Smooth muscle cell (in vitro differentiated cells): ENCODE measurements around the gene DDX25. TPM values are rescaled to one million over a fixed set of nuclear protein-coding genes. Genes with fewer than 3 reads are reported as not detected.
A peak's percentile ranks its signal among the peaks of the same experiment; 100 is the strongest.
"Not testable (repeated sequence)": the region's sequence is repeated elsewhere in the genome, so short reads cannot be mapped to it uniquely, and the experiment has no call there.

Experiments used
- DNase-seq: peaks from one replicate; lab custom pipeline; 2025; ENCODE audit not compliant: unreplicated experiment; lab: John Stamatoyannopoulos, UW
- H2AFZ ChIP-seq: fragments of 200-600 bp; sonication (generic); 2 replicates; pipeline ENCODE4 v1.6.0; 2016; ENCODE audit warnings: antibody characterized with exemption, low read depth, mild to moderate bottlenecking
- H3F3A ChIP-seq: fragments of 200-600 bp; sonication (generic); 2 replicates; pipeline ENCODE4 v1.6.0; 2017; ENCODE audit warnings: antibody characterized with exemption, low read depth
- H3K27ac ChIP-seq: fragments of 200-600 bp; sonication (generic); 2 replicates; pipeline ENCODE4 v1.5.1; 2016; ENCODE audit warnings: low read depth, mild to moderate bottlenecking
- H3K27me3 ChIP-seq: fragments of 200-600 bp; sonication (generic); 2 replicates; pipeline ENCODE4 v1.6.1; 2016; ENCODE audit warnings: low read depth, mild to moderate bottlenecking
- H3K36me3 ChIP-seq: fragments of 200-600 bp; sonication (generic); 2 replicates; pipeline ENCODE4 v1.5.1; 2016; ENCODE audit warnings: low read depth
- H3K4me1 ChIP-seq: fragments of 200-600 bp; sonication (generic); 2 replicates; pipeline ENCODE4 v1.5.1; 2016; ENCODE audit warnings: low read depth
- H3K4me2 ChIP-seq: fragments of 200-600 bp; sonication (generic); 2 replicates; pipeline ENCODE4 v1.6.0; 2016; ENCODE audit warnings: mild to moderate bottlenecking
- H3K4me3 ChIP-seq: fragments of 200-600 bp; sonication (generic); 2 replicates; pipeline ENCODE4 v1.5.1; 2016; ENCODE audit warnings: mild to moderate bottlenecking
- H3K79me2 ChIP-seq: fragments of 200-600 bp; sonication (generic); 2 replicates; pipeline ENCODE4 v1.6.0; 2016; ENCODE audit warnings: low read depth, mild to moderate bottlenecking
- H3K9ac ChIP-seq: fragments of 200-600 bp; sonication (generic); 2 replicates; pipeline ENCODE4 v1.6.0; 2016; ENCODE audit warnings: low read depth
- H3K9me3 ChIP-seq: fragments of 200-600 bp; sonication (generic); replicated peaks from 2 replicates; pipeline ENCODE4 v1.5.1; 2016; ENCODE audit warnings: low read depth
- H4K20me1 ChIP-seq: fragments of 200-600 bp; sonication (generic); 2 replicates; pipeline ENCODE4 v1.6.0; 2016; ENCODE audit warnings: low read depth
- CTCF ChIP-seq: fragments of 200-600 bp; sonication (generic); IDR thresholded peaks from 2 replicates; pipeline ENCODE4 v1.5.1; 2017; ENCODE audit warnings: borderline replicate concordance, mild to moderate bottlenecking, antibody characterized with exemption; ENCODE audit not compliant: insufficient read depth, poor library complexity, severe bottlenecking
- WGBS: methylation state at CpG from one replicate; pipeline ENCODE4 v1.1.7; 2016; ENCODE audit warnings: low lambda C conversion rate; 5-methylcytosine and 5-hydroxymethylcytosine counted together
- polyA plus RNA-seq: library from polyadenylated mRNA; unstranded; fragments of >200 nt; fragmentation: Nextera tagmentation; extraction: Ambion mirVana; gene quantifications from 2 replicates; pipeline ENCODE4 v1.2.1, GENCODE V29; 2016
- total RNA-seq: library from RNA; depleted of rRNA; stranded (reverse); fragments of >200 nt; gene quantifications from 2 replicates; pipeline ENCODE4 v1.2.3, GENCODE V29; 2014

DDX25 gene
- total and polyA plus RNA-seq, 2 experiments from 2014 or later = 0.09 TPM; not detected in 1

- H3K4me2 ChIP-seq = peak within 1 kb of the TSS; percentile 96
- peaks cover 13% of the 10 kb centered on the region for H3K4me1 ChIP-seq
- peak within 1 kb of the TSS; percentile 95 for H2AFZ ChIP-seq
- 5% methylated on average over 31 of the region's 31 CpGs for WGBS
- no peak for TF ChIP-seq CTCF
- peaks cover 9% of the 10 kb centered on the region for H3F3A ChIP-seq
- peak; percentile 53 for DNase-seq
- no peaks in the 10 kb centered on the region for H3K36me3 ChIP-seq
- H3K79me2 ChIP-seq = peaks cover 26% of the 10 kb centered on the region
- H3K9ac ChIP-seq = peak within 1 kb of the TSS; percentile 74
- H4K20me1 ChIP-seq = no peaks in the 10 kb centered on the region
- no peaks in the 10 kb centered on the region for H3K9me3 ChIP-seq
- peak within 1 kb of the TSS; percentile 69 for H3K4me3 ChIP-seq
- peak within 1 kb of the TSS; percentile 26 for H3K27ac ChIP-seq
- H3K27me3 ChIP-seq = peaks cover 30% of the 10 kb centered on the region
Observed at GRCh38 chr11:125902927-125903710, 1.2 kb upstream of the DDX25 start, which contains the start of gene PUS3. PUS3 (minus strand) TSS chr11:125903206; CDS start chr11:125896284, 6,922 bp downstream.

- 64% methylated on average over 11 of the region's 11 CpGs for WGBS
- H3K36me3 ChIP-seq = no peaks in the 10 kb centered on the region
- peak overlapping the region; percentile 96 for H3K4me2 ChIP-seq
- no peaks in the 10 kb centered on the region for H4K20me1 ChIP-seq
- H3F3A ChIP-seq = peaks cover 9% of the 10 kb centered on the region
- no peak for TF ChIP-seq CTCF
- H3K9ac ChIP-seq = no peak overlapping the region
- no peaks in the 10 kb centered on the region for H3K9me3 ChIP-seq
- no peak overlapping the region for H2AFZ ChIP-seq
- H3K79me2 ChIP-seq = peaks cover 19% of the 10 kb centered on the region
- no peak overlapping the region for H3K27ac ChIP-seq
- peaks cover 13% of the 10 kb centered on the region for H3K4me1 ChIP-seq
- H3K27me3 ChIP-seq = peaks cover 42% of the 10 kb centered on the region
- H3K4me3 ChIP-seq = peak overlapping the region; percentile 69
- no peak for DNase-seq
Observed at GRCh38 chr11:125904678-125905077, 370 bp downstream of the DDX25 start.

GRCh38 chr11:125910226-125910849 is 6.0 kb downstream of the DDX25 start:
- no peak for TF ChIP-seq CTCF
- no peak overlapping the region for H2AFZ ChIP-seq
- no peaks in the 10 kb centered on the region for H3K9me3 ChIP-seq
- no peak overlapping the region for H3K27ac ChIP-seq
- no peaks in the 10 kb centered on the region for H3K4me1 ChIP-seq
- no peaks in the 10 kb centered on the region for H3K79me2 ChIP-seq
- H3F3A ChIP-seq = no peaks in the 10 kb centered on the region
- no peak overlapping the region for H3K4me2 ChIP-seq
- peaks cover 36% of the 10 kb centered on the region for H3K27me3 ChIP-seq
- DNase-seq = no peak
- H3K36me3 ChIP-seq = no peaks in the 10 kb centered on the region
- H3K9ac ChIP-seq = no peak overlapping the region
- H4K20me1 ChIP-seq = no peaks in the 10 kb centered on the region
- WGBS = 82% methylated on average over 8 of the region's 8 CpGs
- no peak overlapping the region for H3K4me3 ChIP-seq

GRCh38 chr11:125914601-125915000 is 10.3 kb downstream of the DDX25 start:
- not testable (repeated sequence) for H3K4me3 ChIP-seq, DNase-seq, H3K9me3 ChIP-seq, H3K36me3 ChIP-seq, H3K4me2 ChIP-seq, H3K79me2 ChIP-seq, H3K27ac ChIP-seq, H3F3A ChIP-seq, H3K9ac ChIP-seq, H2AFZ ChIP-seq, H4K20me1 ChIP-seq, H3K4me1 ChIP-seq
- peaks cover 31% of the 10 kb centered on the region for H3K27me3 ChIP-seq
- 79% methylated on average over 3 of the region's 3 CpGs for WGBS
